ENCODE results near the gene CMIP. TPM values are rescaled to one million over a fixed set of nuclear protein-coding genes. Genes with fewer than 3 reads are reported as not detected.

CMIP gene
- total and polyA plus RNA-seq, 3 experiments from 2014 or later, result 1.0 to 24.4 (median 23.6) TPM

- H3K36me3 ChIP-seq (ENCODE audit: insufficient read depth, low read length), result no peaks in the 10 kb centered on the region
- no peaks in the 10 kb centered on the region for H3K27me3 ChIP-seq (ENCODE audit: insufficient read depth, low read length, poor library complexity, severe bottlenecking)
- H3K27ac ChIP-seq (ENCODE audit: low read depth, low read length), result no peak overlapping the region
- H3K4me3 Mint-ChIP-seq, result no peak overlapping the region
- H3K9me3 Mint-ChIP-seq, result no peaks in the 10 kb centered on the region
- ChIA-PET POLR2A (no interaction called here), CTCF (interaction anchor here (1.1 kb wide), 1 partner anchor 44 kb away, joined by 3 read pairs; no protein-coding TSS in a partner anchor)
- peaks cover 27 to 68% (median 38%) of the 10 kb centered on the region in 3 donors for H3K4me1 Mint-ChIP-seq
- no peaks in the 10 kb centered on the region for H3K27me3 Mint-ChIP-seq
- no peaks in the 10 kb centered on the region for H3K9me3 ChIP-seq (ENCODE audit: low read length)
- no peak for DNase-seq
- peaks cover 11% of the 10 kb centered on the region for H3K4me1 ChIP-seq (ENCODE audit: insufficient read depth, low read length)
- H3K36me3 Mint-ChIP-seq, result peaks cover 0 to 16% (median 6%) of the 10 kb centered on the region in 3 donors
- H3K4me3 ChIP-seq (ENCODE audit: low read length), result no peak overlapping the region
- H3K27ac Mint-ChIP-seq, result peak overlapping the region in 6 of 8 donors; percentile 3 to 76 (median 29)
Observed at GRCh38 chr16:81493755-81494433, 49.3 kb downstream of the CMIP start.

DNA sequence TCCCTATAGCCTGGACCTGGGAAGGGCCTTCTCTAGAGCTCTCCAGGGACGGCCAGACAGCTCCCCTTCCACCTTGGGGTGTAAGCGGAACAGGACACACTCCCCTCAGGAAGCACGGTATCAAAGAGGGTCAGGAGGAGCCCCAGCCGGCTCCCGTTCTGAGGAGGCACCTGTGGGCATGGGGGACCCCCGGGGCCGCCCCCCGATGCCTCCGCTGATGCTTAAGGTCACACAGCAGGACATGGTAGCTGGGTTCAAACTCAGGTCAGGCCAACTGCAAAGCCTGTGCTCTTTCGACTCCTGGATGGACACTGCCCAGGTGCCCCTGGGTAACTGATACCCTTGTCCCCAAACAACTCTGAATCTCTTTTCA lies 49.8 kb downstream of the CMIP start:
- Mint-ChIP-seq H3K27me3 (no peaks in the 10 kb centered on the region), H3K4me1 (peaks cover 28 to 69% (median 40%) of the 10 kb centered on the region in 3 donors), H3K36me3 (peaks cover 0 to 17% (median 4%) of the 10 kb centered on the region in 3 donors), H3K9me3 (no peaks in the 10 kb centered on the region), H3K4me3 (no peak overlapping the region), H3K27ac (no peak overlapping the region)
- CTCF ChIA-PET, result interaction anchor here (1.1 kb wide), 1 partner anchor 45 kb away, joined by 3 read pairs; no protein-coding TSS in a partner anchor
- no peak for DNase-seq
- Histone ChIP-seq H3K9me3 (ENCODE audit: low read length) (no peaks in the 10 kb centered on the region), H3K4me3 (ENCODE audit: low read length) (no peak overlapping the region), H3K27me3 (ENCODE audit: insufficient read depth, low read length, poor library complexity, severe bottlenecking) (no peaks in the 10 kb centered on the region), H3K36me3 (ENCODE audit: insufficient read depth, low read length) (no peaks in the 10 kb centered on the region), H3K4me1 (ENCODE audit: insufficient read depth, low read length) (peaks cover 11% of the 10 kb centered on the region), H3K27ac (ENCODE audit: low read depth, low read length) (no peak overlapping the region)
- POLR2A ChIA-PET, result no interaction called here

DNA sequence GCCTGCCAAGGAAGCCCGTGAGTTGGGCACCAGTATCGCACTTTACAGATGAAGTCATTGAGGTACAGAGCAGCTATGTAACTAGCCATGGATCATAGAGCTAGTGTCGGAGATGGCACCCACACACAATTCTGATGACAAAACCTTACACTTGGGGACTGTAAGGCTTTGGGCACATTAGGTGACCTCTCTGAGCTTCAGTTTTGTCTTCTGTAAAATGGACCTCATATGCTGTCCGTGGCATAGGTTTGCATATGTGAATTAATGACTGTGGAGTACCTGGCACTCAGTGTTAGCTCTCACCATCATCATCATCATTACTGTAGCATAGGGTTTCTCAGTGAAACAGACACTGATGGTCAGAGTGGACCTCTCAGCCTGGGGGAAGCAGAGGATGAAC lies 50.3 kb downstream of the CMIP start:
- POLR2A ChIA-PET, result no interaction called here
- peaks cover 11% of the 10 kb centered on the region for H3K4me1 ChIP-seq (ENCODE audit: insufficient read depth, low read length)
- CTCF ChIA-PET, result no interaction called here

GRCh38 chr16:81495321-81496234 lies 51.0 kb downstream of the CMIP start:
- no peaks in the 10 kb centered on the region for H3K9me3 ChIP-seq (ENCODE audit: low read length)
- DNase-seq, result no peak
- Mint-ChIP-seq H3K4me3 (no peak overlapping the region), H3K27ac (peak overlapping the region in 6 of 8 donors; percentile 2 to 94 (median 59)), H3K36me3 (peaks cover 0 to 17% (median 4%) of the 10 kb centered on the region in 3 donors), H3K4me1 (peaks cover 32 to 68% (median 40%) of the 10 kb centered on the region in 3 donors), H3K9me3 (no peaks in the 10 kb centered on the region), H3K27me3 (no peaks in the 10 kb centered on the region)
- ChIA-PET CTCF (no interaction called here), POLR2A (no interaction called here)
- H3K36me3 ChIP-seq (ENCODE audit: insufficient read depth, low read length), result no peaks in the 10 kb centered on the region
- H3K27ac ChIP-seq (ENCODE audit: low read depth, low read length), result peak overlapping the region; percentile 31
- no peak overlapping the region for H3K4me3 ChIP-seq (ENCODE audit: low read length)
- H3K27me3 ChIP-seq (ENCODE audit: insufficient read depth, low read length, poor library complexity, severe bottlenecking), result no peaks in the 10 kb centered on the region
- H3K4me1 ChIP-seq (ENCODE audit: insufficient read depth, low read length), result peaks cover 11% of the 10 kb centered on the region

More for the DNA sequence above, 50.3 kb downstream of the CMIP start:
- Mint-ChIP-seq H3K36me3 (peaks cover 0 to 17% (median 4%) of the 10 kb centered on the region in 3 donors), H3K27ac (peak overlapping the region in 3 of 8 donors; percentile 29 to 87 (median 57)), H3K27me3 (no peaks in the 10 kb centered on the region), H3K4me1 (peaks cover 30 to 70% (median 40%) of the 10 kb centered on the region in 3 donors), H3K9me3 (no peaks in the 10 kb centered on the region), H3K4me3 (no peak overlapping the region)
- Histone ChIP-seq H3K36me3 (ENCODE audit: insufficient read depth, low read length) (no peaks in the 10 kb centered on the region), H3K27ac (ENCODE audit: low read depth, low read length) (peak overlapping the region; percentile 31), H3K4me3 (ENCODE audit: low read length) (no peak overlapping the region), H3K27me3 (ENCODE audit: insufficient read depth, low read length, poor library complexity, severe bottlenecking) (no peaks in the 10 kb centered on the region), H3K9me3 (ENCODE audit: low read length) (no peaks in the 10 kb centered on the region)
- no peak for DNase-seq

GRCh38 chr16:81496321-81496720 lies 51.7 kb downstream of the CMIP start:
- ChIA-PET CTCF (interaction anchor here (1.7 kb wide), 1 partner anchor 71 kb away, joined by 3 read pairs; no protein-coding TSS in a partner anchor), POLR2A (no interaction called here)
- Histone ChIP-seq H3K4me1 (ENCODE audit: insufficient read depth, low read length) (peaks cover 15% of the 10 kb centered on the region), H3K9me3 (ENCODE audit: low read length) (no peaks in the 10 kb centered on the region), H3K36me3 (ENCODE audit: insufficient read depth, low read length) (no peaks in the 10 kb centered on the region), H3K27me3 (ENCODE audit: insufficient read depth, low read length, poor library complexity, severe bottlenecking) (no peaks in the 10 kb centered on the region), H3K4me3 (ENCODE audit: low read length) (no peak overlapping the region), H3K27ac (ENCODE audit: low read depth, low read length) (no peak overlapping the region)
- no peak for DNase-seq
- H3K36me3 Mint-ChIP-seq, result peaks cover 0 to 15% (median 4%) of the 10 kb centered on the region in 3 donors
- peak overlapping the region in 4 of 8 donors; percentile 46 to 84 (median 66) for H3K27ac Mint-ChIP-seq
- H3K4me1 Mint-ChIP-seq, result peaks cover 33 to 67% (median 37%) of the 10 kb centered on the region in 3 donors
- no peaks in the 10 kb centered on the region for H3K9me3 Mint-ChIP-seq
- H3K4me3 Mint-ChIP-seq, result no peak overlapping the region
- H3K27me3 Mint-ChIP-seq, result no peaks in the 10 kb centered on the region

DNA sequence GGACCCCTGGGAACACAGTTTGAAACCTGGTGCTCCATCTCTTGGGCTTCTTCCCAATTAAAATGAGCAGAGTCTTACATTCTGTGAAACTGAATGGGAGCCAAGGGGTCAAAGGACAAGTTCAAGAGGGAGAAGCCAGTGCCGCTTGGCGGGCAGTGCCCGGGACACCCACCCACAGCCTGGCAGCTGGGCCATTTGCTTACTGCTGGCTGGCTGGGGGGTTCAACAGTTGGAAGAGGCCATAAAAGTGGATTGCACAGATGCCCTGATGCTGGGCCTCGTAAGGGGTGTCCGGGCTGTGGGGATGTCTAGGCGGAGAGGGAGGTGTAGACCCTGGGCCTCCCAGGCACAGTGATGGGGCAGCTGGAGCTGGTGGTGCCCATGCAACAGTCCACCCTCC lies 52.1 kb downstream of the CMIP start:
- peaks cover 0 to 12% (median 4%) of the 10 kb centered on the region in 3 donors for H3K36me3 Mint-ChIP-seq
- no peaks in the 10 kb centered on the region for H3K27me3 Mint-ChIP-seq
- POLR2A ChIA-PET, result no interaction called here
- H3K4me1 Mint-ChIP-seq, result peaks cover 32 to 65% (median 35%) of the 10 kb centered on the region in 3 donors
- Histone ChIP-seq H3K9me3 (ENCODE audit: low read length) (no peaks in the 10 kb centered on the region), H3K4me3 (ENCODE audit: low read length) (no peak overlapping the region), H3K27me3 (ENCODE audit: insufficient read depth, low read length, poor library complexity, severe bottlenecking) (no peaks in the 10 kb centered on the region), H3K36me3 (ENCODE audit: insufficient read depth, low read length) (no peaks in the 10 kb centered on the region), H3K27ac (ENCODE audit: low read depth, low read length) (no peak overlapping the region), H3K4me1 (ENCODE audit: insufficient read depth, low read length) (peaks cover 15% of the 10 kb centered on the region)
- no peaks in the 10 kb centered on the region for H3K9me3 Mint-ChIP-seq
- no peak overlapping the region for H3K4me3 Mint-ChIP-seq
- no peak overlapping the region for H3K27ac Mint-ChIP-seq
- no peak for DNase-seq
- CTCF ChIA-PET, result interaction anchor here (1.7 kb wide), 1 partner anchor 71 kb away, joined by 3 read pairs; no protein-coding TSS in a partner anchor

GRCh38 chr16:81497690-81498089 lies 53.1 kb downstream of the CMIP start:
- Mint-ChIP-seq H3K9me3 (no peaks in the 10 kb centered on the region), H3K4me3 (peak overlapping the region in 2 of 7 donors; percentile 6 to 9), H3K36me3 (peaks cover 0 to 11% (median 4%) of the 10 kb centered on the region in 3 donors), H3K27ac (peak overlapping the region in 6 of 8 donors; percentile 0 to 82 (median 68)), H3K4me1 (peaks cover 34 to 68% (median 38%) of the 10 kb centered on the region in 3 donors), H3K27me3 (no peaks in the 10 kb centered on the region)
- Histone ChIP-seq H3K4me3 (ENCODE audit: low read length) (no peak overlapping the region), H3K27ac (ENCODE audit: low read depth, low read length) (no peak overlapping the region), H3K9me3 (ENCODE audit: low read length) (no peaks in the 10 kb centered on the region), H3K27me3 (ENCODE audit: insufficient read depth, low read length, poor library complexity, severe bottlenecking) (no peaks in the 10 kb centered on the region), H3K36me3 (ENCODE audit: insufficient read depth, low read length) (no peaks in the 10 kb centered on the region), H3K4me1 (ENCODE audit: insufficient read depth, low read length) (peaks cover 15% of the 10 kb centered on the region)
- POLR2A ChIA-PET, result no interaction called here
- CTCF ChIA-PET, result interaction anchor here (1.7 kb wide), 1 partner anchor 72 kb away, joined by 3 read pairs; no protein-coding TSS in a partner anchor
- DNase-seq, result no peak

Data from CD8-positive, alpha-beta memory T cell (primary cell).